Lower leg skin (tissue), 4 donors: ENCODE data around the gene DEDD2. TPM values are rescaled to one million over a fixed set of nuclear protein-coding genes. Genes with fewer than 3 reads are reported as not detected.

Source experiments
- DNase-seq, 2 donors: peaks; one replicate each; pipeline ENCODE4 v3.0.0-alpha.2; 2019; ENCODE audit warnings: low spot score in 2 of 2
- H3K4me3 ChIP-seq: fragments of 200-600 bp; sonication (generic); 2 replicates; pipeline ENCODE4 v1.5.1; 2017; ENCODE audit warnings: mild to moderate bottlenecking, low read depth; ENCODE audit not compliant: poor library complexity, severe bottlenecking
- CTCF ChIP-seq, 3 donors: fragments of 450-650 bp; IDR thresholded peaks; one replicate each; pipeline ENCODE4 v1.5.1; 2016; ENCODE audit warnings: antibody characterized with exemption in 3 of 3, mild to moderate bottlenecking in 3 of 3, moderate library complexity in 2 of 3
- POLR2A ChIP-seq, 2 donors: fragments of 450-650 bp; IDR thresholded peaks; one replicate each; pipeline ENCODE4 v1.6.1; 2016 to 2017; ENCODE audit warnings: antibody characterized with exemption in 2 of 2, mild to moderate bottlenecking in 1 of 2, moderate library complexity in 1 of 2
- WGBS, 2 donors: methylation state at CpG; one replicate each; pipeline ENCODE4 v1.1.5; 2018; 5-methylcytosine and 5-hydroxymethylcytosine counted together
- intact Hi-C: fragments of 100-400 bp; cut with DNase I; formaldehyde crosslinking; loops from one replicate; pipeline ENCODE4 v1.15.0; 2023; ENCODE audit warnings: low total_unique reads
- total RNA-seq, 4 donors: library from RNA; depleted of rRNA; stranded (reverse); fragments of >200 nt; gene quantifications; one replicate each; pipeline ENCODE4 v1.1.0, GENCODE V29; 2016

DEDD2 gene
- total RNA-seq, 4 donors from 2014 or later, result 82.9 to 135 (median 93.5) TPM

GRCh38 chr19:42198676-42199439 is 18.6 kb downstream of the DEDD2 start:
- no peak overlapping the region for H3K4me3 ChIP-seq
- intact Hi-C loops, result no loop called here
- 30 to 52% methylated on average over 7 of the region's 7 CpGs for WGBS, 2 donors
- TF ChIP-seq CTCF (IDR thresholded peaks at IDR 0.05) (no peak), POLR2A (IDR thresholded peaks at IDR 0.05) (no peak)
- no peak for DNase-seq

GRCh38 chr19:42197375-42197817 is 20.1 kb downstream of the DEDD2 start:
- no peak overlapping the region for H3K4me3 ChIP-seq
- TF ChIP-seq POLR2A (IDR thresholded peaks at IDR 0.05) (no peak), CTCF (IDR thresholded peaks at IDR 0.05) (no peak)
- WGBS, 2 donors, result 24 to 36% methylated on average over 5 of the region's 5 CpGs
- intact Hi-C loops, result no loop called here
- no peak for DNase-seq

GRCh38 chr19:42196011-42197001 is 21.2 kb downstream of the DEDD2 start:
- WGBS, 2 donors, result 88% methylated on average over 45 to 47 of the region's 47 CpGs
- intact Hi-C loops, result no loop called here
- TF ChIP-seq CTCF (IDR thresholded peaks at IDR 0.05) (no peak), POLR2A (IDR thresholded peaks at IDR 0.05) (no peak)
- DNase-seq, result no peak
- no peak overlapping the region for H3K4me3 ChIP-seq

- no peak for DNase-seq
- intact Hi-C loops, result no loop called here
- no peak overlapping the region for H3K4me3 ChIP-seq
These were observed 23.8 kb downstream of the DEDD2 start for GRCh38 chr19:42193706-42194105.

GRCh38 chr19:42193294-42193693 is 24.2 kb downstream of the DEDD2 start:
- H3K4me3 ChIP-seq, result no peak overlapping the region
- intact Hi-C loops, result no loop called here
- no peak for DNase-seq
- TF ChIP-seq POLR2A (IDR thresholded peaks at IDR 0.05) (no peak), CTCF (IDR thresholded peaks at IDR 0.05) (no peak)
- 52 to 80% methylated on average over 1 of the region's 1 CpG for WGBS, 2 donors

More at GRCh38 chr19:42193706-42194105, 23.8 kb downstream of the DEDD2 start:
- no peak for TF ChIP-seq POLR2A (IDR thresholded peaks at IDR 0.05)
- TF ChIP-seq CTCF (IDR thresholded peaks at IDR 0.05), result no peak
- 71 to 73% methylated on average over 3 of the region's 3 CpGs for WGBS, 2 donors
